LNCAP (cell line): ENCODE data around the gene ZNF700.

Experiments used
- TF ChIP-seq, protein P1 (sequence below): fragments of 450-650 bp; IDR thresholded peaks from 2 replicates; pipeline ENCODE4 v1.5.1; 2017; ENCODE audit warnings: mild to moderate bottlenecking

ZNF700 gene

DNA sequence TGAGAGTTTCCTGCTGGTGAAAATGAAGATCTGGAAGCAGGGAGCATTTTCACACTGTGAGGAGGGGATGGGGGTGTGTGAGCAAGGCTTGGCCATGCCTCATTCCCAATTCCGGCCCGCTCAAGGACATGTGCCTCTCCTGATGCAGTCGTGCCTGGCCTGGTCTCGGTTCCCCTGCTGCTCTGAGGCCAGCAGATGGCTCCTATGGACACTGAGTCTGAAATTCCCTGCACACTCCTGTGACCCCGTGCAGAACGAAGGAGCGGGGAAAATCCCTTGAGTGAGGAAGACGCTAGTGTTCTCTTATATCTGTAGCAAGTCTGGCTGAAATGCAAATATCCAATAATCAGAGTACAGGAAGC, 39.6 kb downstream of the ZNF700 start:
- TF ChIP-seq, protein P1, sequence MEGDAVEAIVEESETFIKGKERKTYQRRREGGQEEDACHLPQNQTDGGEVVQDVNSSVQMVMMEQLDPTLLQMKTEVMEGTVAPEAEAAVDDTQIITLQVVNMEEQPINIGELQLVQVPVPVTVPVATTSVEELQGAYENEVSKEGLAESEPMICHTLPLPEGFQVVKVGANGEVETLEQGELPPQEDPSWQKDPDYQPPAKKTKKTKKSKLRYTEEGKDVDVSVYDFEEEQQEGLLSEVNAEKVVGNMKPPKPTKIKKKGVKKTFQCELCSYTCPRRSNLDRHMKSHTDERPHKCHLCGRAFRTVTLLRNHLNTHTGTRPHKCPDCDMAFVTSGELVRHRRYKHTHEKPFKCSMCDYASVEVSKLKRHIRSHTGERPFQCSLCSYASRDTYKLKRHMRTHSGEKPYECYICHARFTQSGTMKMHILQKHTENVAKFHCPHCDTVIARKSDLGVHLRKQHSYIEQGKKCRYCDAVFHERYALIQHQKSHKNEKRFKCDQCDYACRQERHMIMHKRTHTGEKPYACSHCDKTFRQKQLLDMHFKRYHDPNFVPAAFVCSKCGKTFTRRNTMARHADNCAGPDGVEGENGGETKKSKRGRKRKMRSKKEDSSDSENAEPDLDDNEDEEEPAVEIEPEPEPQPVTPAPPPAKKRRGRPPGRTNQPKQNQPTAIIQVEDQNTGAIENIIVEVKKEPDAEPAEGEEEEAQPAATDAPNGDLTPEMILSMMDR = no peak

DNA sequence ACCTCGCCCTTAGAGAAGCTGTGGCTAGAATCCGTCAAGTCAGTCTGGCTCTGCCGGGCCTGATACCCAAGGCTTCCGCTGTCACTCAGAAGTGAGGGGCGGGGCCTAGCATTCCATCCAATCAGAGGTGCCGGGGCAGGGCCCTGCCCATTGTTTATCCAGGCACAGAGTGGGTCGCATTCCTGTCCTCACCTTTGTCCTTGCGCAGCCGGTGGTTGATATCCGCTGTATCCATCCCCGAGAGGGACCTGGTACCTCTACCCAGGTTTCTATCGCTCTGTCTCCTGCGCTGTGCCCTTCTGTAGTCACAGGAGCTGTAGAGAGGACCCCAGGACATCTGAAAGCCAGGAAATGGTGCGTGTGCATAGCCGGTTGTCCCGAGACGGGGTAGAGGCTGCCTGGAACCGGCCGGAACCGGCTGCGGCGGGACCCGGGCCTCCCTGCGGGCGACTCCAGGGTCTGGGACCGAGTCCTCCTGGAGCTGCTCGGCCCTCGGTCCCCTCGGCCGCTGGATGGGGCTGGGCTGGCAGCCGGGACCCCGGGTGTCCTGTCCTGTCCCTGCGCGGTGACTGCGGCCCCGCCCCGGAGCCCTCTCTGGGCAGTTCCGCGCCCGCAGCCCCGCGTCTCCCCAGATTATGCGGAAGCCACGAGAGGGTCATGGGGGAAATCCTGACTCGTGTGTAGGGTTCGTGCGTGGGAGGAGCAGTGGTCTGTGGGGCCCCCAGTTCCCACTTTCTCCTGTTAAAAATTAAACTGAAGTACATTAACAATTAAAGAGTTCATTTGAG, 40.1 kb downstream of the ZNF700 start, which contains the start of gene ZNF763:
Gene ZNF763 (plus strand): TSS at position 183 of the 788 bp plus-strand sequence. CDS start 169 bp downstream, at position 352.
- TF ChIP-seq, protein P1 = no peak

DNA sequence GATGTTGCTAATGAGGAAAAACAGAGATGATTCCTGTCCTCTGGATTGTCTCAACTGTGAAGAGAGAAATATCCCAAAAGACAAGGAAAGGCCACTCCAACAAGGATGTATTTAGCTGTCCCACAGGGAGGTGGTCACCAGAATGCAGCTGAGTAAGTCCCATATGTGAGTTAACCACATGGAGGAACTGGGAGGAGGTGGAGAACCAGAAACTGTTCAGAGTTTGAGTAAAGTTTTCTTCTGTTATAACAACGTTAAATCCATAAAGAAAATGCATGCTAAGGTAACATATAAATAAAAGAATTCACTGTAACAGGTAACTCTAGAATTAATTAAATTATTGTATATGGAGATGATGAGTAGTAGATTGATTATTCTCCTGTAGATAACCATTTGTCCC, 45.3 kb downstream of the ZNF700 start:
- TF ChIP-seq, protein P1 = no peak

DNA sequence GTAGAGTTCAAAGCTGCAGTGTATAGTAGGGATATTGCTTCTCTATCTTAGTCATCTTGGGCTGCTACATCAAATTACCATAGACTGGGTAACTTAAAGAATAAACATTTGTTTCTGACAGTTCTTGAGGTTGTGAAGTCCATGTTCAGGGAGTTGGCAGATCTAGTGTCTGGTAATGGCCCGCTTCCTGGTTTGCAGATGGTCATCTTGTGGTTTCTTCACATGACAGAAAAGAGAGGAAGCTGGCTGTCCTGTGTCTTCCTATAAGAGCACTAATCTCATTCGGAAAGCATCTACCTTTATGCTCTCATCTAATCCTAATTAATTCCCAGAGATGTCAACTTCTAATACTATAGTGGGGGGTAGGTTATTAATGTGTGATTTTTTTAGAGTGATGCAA, 46.1 kb downstream of the ZNF700 start:
- TF ChIP-seq, protein P1 = no peak

DNA sequence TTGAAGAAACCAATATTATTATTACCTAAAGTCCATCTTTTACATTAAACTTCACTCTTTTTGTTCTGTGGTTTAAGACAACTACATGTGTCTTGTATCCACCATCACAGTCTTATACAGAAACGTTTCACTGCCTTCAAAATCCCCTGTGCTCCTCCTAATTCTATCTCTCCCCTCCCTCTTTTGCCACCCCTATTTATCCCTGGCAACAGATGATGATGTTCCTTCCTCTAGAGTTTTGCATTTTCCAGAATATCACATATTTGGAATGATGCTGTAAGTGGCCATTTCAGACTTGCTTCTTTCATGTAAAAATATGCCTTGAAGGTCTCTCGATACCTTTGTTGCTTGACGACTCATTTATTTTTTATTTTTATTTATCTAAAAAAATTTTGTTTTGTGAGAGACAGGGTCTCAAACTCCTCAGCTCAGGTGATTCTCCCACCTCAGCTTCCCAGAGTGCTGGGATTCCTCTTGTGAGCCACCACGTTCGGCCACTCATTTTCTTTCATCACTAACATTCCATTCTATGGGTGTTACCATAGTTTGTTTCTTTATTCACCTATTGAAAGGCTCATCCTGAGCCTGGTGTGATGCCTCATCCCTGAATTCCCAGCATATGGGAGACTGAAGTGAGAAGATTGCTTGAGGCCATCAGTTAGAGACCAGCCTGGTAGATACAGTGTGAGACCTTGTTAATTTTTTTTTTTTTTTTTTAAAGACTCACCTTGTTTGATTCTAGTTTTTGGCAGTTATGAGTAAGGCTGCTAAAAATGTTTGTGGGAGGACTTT, 48.3 kb downstream of the ZNF700 start:
- TF ChIP-seq, protein P1 = no peak

DNA sequence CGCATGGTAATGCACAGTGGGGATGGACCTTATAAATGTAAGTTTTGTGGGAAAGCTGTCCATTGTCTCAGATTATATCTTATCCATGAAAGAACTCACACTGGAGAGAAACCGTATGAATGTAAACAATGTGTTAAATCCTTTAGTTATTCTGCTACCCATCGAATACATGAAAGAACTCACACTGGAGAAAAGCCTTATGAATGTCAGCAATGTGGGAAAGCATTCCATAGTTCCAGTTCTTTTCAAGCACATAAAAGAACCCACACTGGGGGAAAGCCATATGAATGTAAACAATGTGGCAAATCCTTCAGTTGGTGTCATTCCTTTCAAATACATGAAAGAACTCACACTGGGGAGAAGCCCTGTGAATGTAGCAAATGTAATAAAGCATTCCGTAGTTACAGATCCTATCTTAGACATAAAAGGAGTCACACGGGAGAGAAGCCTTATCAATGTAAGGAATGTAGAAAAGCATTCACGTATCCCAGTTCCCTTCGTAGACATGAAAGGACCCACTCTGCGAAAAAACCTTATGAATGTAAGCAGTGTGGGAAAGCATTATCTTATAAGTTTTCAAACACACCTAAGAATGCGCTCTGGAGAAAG, 53.7 kb downstream of the ZNF700 start:
- TF ChIP-seq, protein P1 = no peak

DNA sequence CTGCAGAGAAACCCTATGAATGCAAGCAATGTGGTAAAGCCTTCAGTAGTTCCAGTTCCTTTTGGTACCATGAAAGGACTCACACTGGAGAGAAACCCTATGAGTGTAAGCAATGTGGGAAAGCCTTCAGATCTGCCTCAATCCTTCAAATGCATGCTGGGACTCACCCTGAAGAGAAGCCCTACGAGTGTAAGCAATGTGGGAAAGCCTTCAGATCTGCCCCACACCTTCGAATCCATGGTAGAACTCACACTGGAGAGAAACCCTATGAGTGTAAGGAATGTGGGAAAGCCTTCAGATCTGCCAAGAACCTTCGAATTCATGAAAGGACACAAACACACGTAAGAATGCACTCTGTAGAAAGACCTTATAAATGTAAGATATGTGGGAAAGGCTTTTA, 54.6 kb downstream of the ZNF700 start:
- TF ChIP-seq, protein P1 = no peak
